Neural progenitor cell (in vitro differentiated cells): Measurements from ENCODE around the gene TBCD. TPM values are rescaled to one million over a fixed set of nuclear protein-coding genes. Genes with fewer than 3 reads are reported as not detected.

Source experiments
- DNase-seq: peaks from one replicate; pipeline ENCODE4 v3.0.0-alpha.2; 2016; ENCODE audit warnings: low spot score
- H2AFZ ChIP-seq: fragments of 200-600 bp; sonication (generic); replicated peaks from 2 replicates; pipeline ENCODE4 v1.6.1; 2016; ENCODE audit warnings: antibody characterized with exemption
- H3F3A ChIP-seq: fragments of 200-600 bp; sonication (generic); 2 replicates; pipeline ENCODE4 v1.6.1; 2016; ENCODE audit warnings: antibody characterized with exemption, low read depth
- H3K27ac ChIP-seq: fragments of 200-600 bp; sonication (generic); 2 replicates; pipeline ENCODE4 v1.5.1; 2016; ENCODE audit warnings: mild to moderate bottlenecking
- H3K27me3 ChIP-seq: fragments of 200-600 bp; sonication (generic); 2 replicates; pipeline ENCODE4 v1.6.1; 2016; ENCODE audit warnings: mild to moderate bottlenecking, moderate library complexity
- H3K36me3 ChIP-seq: fragments of 200-600 bp; sonication (generic); 2 replicates; pipeline ENCODE4 v1.5.1; 2016
- H3K4me1 ChIP-seq: fragments of 200-600 bp; sonication (generic); 2 replicates; pipeline ENCODE4 v1.6.1; 2016; ENCODE audit warnings: mixed run types
- H3K4me2 ChIP-seq: fragments of 200-600 bp; sonication (generic); 2 replicates; pipeline ENCODE4 v1.6.1; 2016
- H3K4me3 ChIP-seq: fragments of 200-600 bp; sonication (generic); 2 replicates; pipeline ENCODE4 v1.5.1; 2016
- H3K79me2 ChIP-seq: fragments of 200-600 bp; sonication (generic); 2 replicates; pipeline ENCODE4 v1.6.1; 2016; ENCODE audit warnings: low read depth
- H3K9ac ChIP-seq: fragments of 200-600 bp; sonication (generic); 2 replicates; pipeline ENCODE4 v1.6.1; 2016
- H3K9me3 ChIP-seq: fragments of 200-600 bp; sonication (generic); 2 replicates; pipeline ENCODE4 v1.5.1; 2016; ENCODE audit warnings: low read depth
- H4K20me1 ChIP-seq: fragments of 200-600 bp; sonication (generic); 2 replicates; pipeline ENCODE4 v1.6.1; 2016; ENCODE audit warnings: low read depth
- H3K27ac Mint-ChIP-seq: 3 replicates; pipeline ENCODE4 v1.8.0; 2021; ENCODE audit warnings: mixed read lengths
- H3K27me3 Mint-ChIP-seq: 2 replicates; pipeline ENCODE4 v1.8.0; 2022; ENCODE audit warnings: low read depth, mild to moderate bottlenecking, inconsistent platforms, moderate library complexity, mixed read lengths; ENCODE audit not compliant: insufficient read depth
- H3K36me3 Mint-ChIP-seq: 3 replicates; pipeline ENCODE4 v1.8.0; 2021; ENCODE audit warnings: mixed read lengths
- H3K4me1 Mint-ChIP-seq: 3 replicates; pipeline ENCODE4 v1.8.0; 2021; ENCODE audit warnings: mixed read lengths
- H3K4me3 Mint-ChIP-seq: 3 replicates; pipeline ENCODE4 v1.8.0; 2021; ENCODE audit warnings: mild to moderate bottlenecking, moderate library complexity, mixed read lengths
- H3K9me3 Mint-ChIP-seq: 3 replicates; pipeline ENCODE4 v1.8.0; 2020; ENCODE audit warnings: mixed read lengths
- CTCF ChIP-seq: fragments of 200-600 bp; sonication (generic); IDR thresholded peaks from 2 replicates; pipeline ENCODE4 v1.5.1; 2017; ENCODE audit warnings: antibody characterized with exemption, mild to moderate bottlenecking
- EZH2 ChIP-seq: fragments of 200-600 bp; sonication (generic); IDR thresholded peaks from 2 replicates; pipeline ENCODE4 v1.6.1; 2017; ENCODE audit warnings: antibody characterized with exemption, mild to moderate bottlenecking, moderate library complexity
- EZH2phosphoT487 ChIP-seq: fragments of 200-600 bp; sonication (generic); IDR thresholded peaks from 2 replicates; pipeline ENCODE4 v1.6.1; 2017; ENCODE audit warnings: antibody characterized with exemption
- total RNA-seq: library from RNA; depleted of rRNA; stranded (reverse); fragments of >200 nt; gene quantifications from 2 replicates; pipeline ENCODE4 v1.2.3, GENCODE V29; 2015; ENCODE audit warnings: low replicate concordance

Gene TBCD
- total RNA-seq, 1 donor from 2014 or later: 76.4 TPM

- TF ChIP-seq EZH2 (no peak), CTCF (no peak), EZH2phosphoT487 (no peak)
- H2AFZ ChIP-seq: no peak overlapping the region
- H3K27ac ChIP-seq: no peak overlapping the region
- no peaks in the 10 kb centered on the region for H3K27me3 ChIP-seq
- no peak for DNase-seq
- peaks cover 14% of the 10 kb centered on the region for H3K4me1 ChIP-seq
- H3K4me3 ChIP-seq: no peak overlapping the region
- H3K9me3 ChIP-seq: no peaks in the 10 kb centered on the region
- H3K36me3 Mint-ChIP-seq: peaks cover 17% of the 10 kb centered on the region
- peaks cover 23% of the 10 kb centered on the region for H3K4me1 Mint-ChIP-seq
- no peaks in the 10 kb centered on the region for H3K9me3 Mint-ChIP-seq
- peaks cover 19% of the 10 kb centered on the region for H3K79me2 ChIP-seq
- H3K27ac Mint-ChIP-seq: peak overlapping the region; percentile 37
- H3K4me3 Mint-ChIP-seq: no peak overlapping the region
- H3K4me2 ChIP-seq: no peak overlapping the region
- H4K20me1 ChIP-seq: peaks cover 35% of the 10 kb centered on the region
- H3K9ac ChIP-seq: peak overlapping the region; percentile 32
- H3K36me3 ChIP-seq: no peaks in the 10 kb centered on the region
- peaks cover 1% of the 10 kb centered on the region for H3F3A ChIP-seq
- peaks cover 4% of the 10 kb centered on the region for H3K27me3 Mint-ChIP-seq
Observed at GRCh38 chr17:82869536-82869935, 117.7 kb downstream of the TBCD start.

DNA sequence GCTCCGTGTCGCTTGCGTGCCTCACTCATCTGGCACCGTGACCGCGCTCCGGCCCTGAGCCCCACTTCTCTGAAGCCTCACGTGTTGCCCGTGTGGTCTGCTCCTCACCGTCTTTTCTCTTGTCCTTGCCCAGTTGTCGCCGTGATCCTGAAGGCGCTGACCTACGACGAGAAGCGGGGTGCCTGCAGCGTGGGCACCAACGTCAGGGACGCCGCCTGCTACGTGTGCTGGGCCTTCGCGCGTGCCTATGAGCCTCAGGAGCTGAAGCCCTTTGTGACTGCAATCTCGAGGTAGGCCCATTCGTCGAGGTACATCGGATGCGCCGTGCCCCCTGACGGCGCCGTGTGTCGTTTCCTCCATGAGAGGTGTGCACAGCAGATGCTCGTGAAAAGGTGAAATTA, 118.2 kb downstream of the TBCD start:
- Histone ChIP-seq H3K27me3 (no peaks in the 10 kb centered on the region), H3K27ac (no peak overlapping the region), H4K20me1 (peaks cover 37% of the 10 kb centered on the region), H3F3A (peaks cover 7% of the 10 kb centered on the region), H3K4me3 (no peak overlapping the region), H3K4me1 (peaks cover 15% of the 10 kb centered on the region), H3K4me2 (no peak overlapping the region), H3K79me2 (peaks cover 19% of the 10 kb centered on the region), H3K9me3 (no peaks in the 10 kb centered on the region), H3K9ac (no peak overlapping the region), H2AFZ (no peak overlapping the region), H3K36me3 (no peaks in the 10 kb centered on the region)
- no peaks in the 10 kb centered on the region for H3K9me3 Mint-ChIP-seq
- peaks cover 17% of the 10 kb centered on the region for H3K36me3 Mint-ChIP-seq
- TF ChIP-seq CTCF: no peak
- TF ChIP-seq EZH2: no peak
- no peak for TF ChIP-seq EZH2phosphoT487
- H3K27me3 Mint-ChIP-seq: peaks cover 4% of the 10 kb centered on the region
- peaks cover 26% of the 10 kb centered on the region for H3K4me1 Mint-ChIP-seq
- peak overlapping the region; percentile 60 for H3K27ac Mint-ChIP-seq
- DNase-seq: no peak
- H3K4me3 Mint-ChIP-seq: no peak overlapping the region

DNA sequence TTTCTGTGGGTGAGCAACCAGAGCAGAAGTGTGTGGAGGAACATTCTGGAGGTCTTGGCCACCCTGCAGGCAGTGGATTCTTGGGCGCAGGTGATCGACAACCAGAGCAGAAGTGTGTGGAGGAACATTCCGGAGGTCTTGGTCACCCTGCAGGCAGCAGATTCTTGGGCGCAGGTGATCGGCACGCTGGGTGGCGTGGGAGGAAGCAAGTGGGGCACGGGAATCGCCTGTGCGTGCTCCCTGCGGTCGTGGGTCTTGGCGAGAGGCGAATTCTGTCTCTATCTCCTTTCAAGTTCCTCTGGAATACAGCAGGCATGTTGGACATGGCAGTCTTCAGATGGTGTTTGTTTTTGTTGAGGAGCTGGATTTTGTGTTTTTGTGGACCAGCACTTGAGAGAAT, 118.7 kb downstream of the TBCD start:
- no peaks in the 10 kb centered on the region for H3K27me3 ChIP-seq
- Mint-ChIP-seq H3K36me3 (peaks cover 17% of the 10 kb centered on the region), H3K4me3 (no peak overlapping the region), H3K27ac (peak overlapping the region; percentile 60), H3K27me3 (peaks cover 4% of the 10 kb centered on the region), H3K4me1 (peaks cover 26% of the 10 kb centered on the region), H3K9me3 (no peaks in the 10 kb centered on the region)
- H4K20me1 ChIP-seq: peaks cover 37% of the 10 kb centered on the region
- no peaks in the 10 kb centered on the region for H3K9me3 ChIP-seq
- peaks cover 10% of the 10 kb centered on the region for H3F3A ChIP-seq
- no peaks in the 10 kb centered on the region for H3K36me3 ChIP-seq
- no peak overlapping the region for H2AFZ ChIP-seq
- no peak overlapping the region for H3K27ac ChIP-seq
- peaks cover 17% of the 10 kb centered on the region for H3K4me1 ChIP-seq
- peaks cover 17% of the 10 kb centered on the region for H3K79me2 ChIP-seq
- DNase-seq: no peak
- TF ChIP-seq EZH2phosphoT487 (no peak), CTCF (no peak), EZH2 (no peak)
- no peak overlapping the region for H3K4me3 ChIP-seq
- H3K9ac ChIP-seq: no peak overlapping the region
- no peak overlapping the region for H3K4me2 ChIP-seq
